Umbilical cord (tissue), 2 donors: ENCODE measurements around the gene KIAA1671. TPM values are rescaled to one million over a fixed set of nuclear protein-coding genes. Genes with fewer than 3 reads are reported as not detected.
A peak's percentile ranks its signal among the peaks of the same experiment; 100 is the strongest.
"Not testable (repeated sequence)": the region's sequence is repeated elsewhere in the genome, so short reads cannot be mapped to it uniquely, and the experiment has no call there.

Experiments used
- DNase-seq: peaks from one replicate; pipeline ENCODE4 v3.0.0-alpha.2; 2015; ENCODE audit warnings: low spot score
- total RNA-seq: library from RNA; depleted of rRNA; stranded (reverse); fragments of >200 nt; gene quantifications from one replicate; pipeline ENCODE4 v1.2.3, GENCODE V29; 2014; ENCODE audit warnings: low replicate concordance; ENCODE audit not compliant: insufficient read depth

The KIAA1671 gene
- total RNA-seq, 1 donor from 2014 or later = 10.6 TPM

DNA sequence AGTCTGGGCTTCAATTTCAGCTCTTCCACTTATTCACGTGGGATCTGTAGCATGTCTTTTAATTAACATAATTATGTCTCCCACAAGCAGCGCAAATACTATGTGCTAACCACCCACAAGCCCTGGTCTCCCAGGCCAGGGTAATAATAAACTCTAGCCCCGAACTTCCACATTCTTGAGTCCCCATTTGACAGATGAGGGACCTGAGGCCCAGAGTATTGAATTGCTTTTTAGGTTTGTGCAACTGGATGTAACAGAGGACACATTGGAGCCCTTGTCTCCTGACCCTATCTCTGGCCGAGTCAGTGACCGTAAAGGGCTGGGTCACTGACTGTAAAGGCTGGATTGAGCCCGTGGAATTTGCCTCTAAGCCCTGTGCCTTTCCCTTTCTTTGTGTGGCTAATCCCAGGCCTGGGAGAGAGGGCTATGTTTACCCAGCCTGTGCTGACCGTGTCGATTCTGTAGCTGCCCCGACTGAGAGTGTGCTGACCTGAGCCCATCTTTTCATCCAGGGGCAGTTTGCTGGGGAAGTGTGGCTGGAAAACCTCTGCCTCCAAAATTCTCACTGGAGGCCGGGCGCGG, 270.8 kb downstream of the KIAA1671 start:
- DNase-seq = no peak

DNA sequence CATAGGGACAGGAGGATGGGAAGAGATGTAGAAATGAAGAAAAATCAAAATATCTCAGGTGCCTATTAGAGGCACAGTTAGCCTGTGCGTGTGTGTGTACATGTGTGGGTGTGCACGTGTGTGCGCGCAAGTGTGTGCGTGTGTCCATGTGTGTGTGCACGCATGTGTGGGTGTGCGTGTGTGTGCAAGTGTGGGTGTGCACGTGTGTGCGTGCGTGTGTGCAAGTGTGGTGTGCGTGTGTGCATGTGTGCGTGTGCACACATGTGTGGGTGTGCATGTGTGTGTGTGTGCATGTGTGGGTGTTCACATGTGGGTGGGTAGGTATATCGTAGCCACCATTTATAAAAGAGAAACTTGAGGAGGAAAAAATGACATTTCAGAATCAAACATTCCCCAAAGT, 276.3 kb downstream of the KIAA1671 start:
- DNase-seq = no peak

DNA sequence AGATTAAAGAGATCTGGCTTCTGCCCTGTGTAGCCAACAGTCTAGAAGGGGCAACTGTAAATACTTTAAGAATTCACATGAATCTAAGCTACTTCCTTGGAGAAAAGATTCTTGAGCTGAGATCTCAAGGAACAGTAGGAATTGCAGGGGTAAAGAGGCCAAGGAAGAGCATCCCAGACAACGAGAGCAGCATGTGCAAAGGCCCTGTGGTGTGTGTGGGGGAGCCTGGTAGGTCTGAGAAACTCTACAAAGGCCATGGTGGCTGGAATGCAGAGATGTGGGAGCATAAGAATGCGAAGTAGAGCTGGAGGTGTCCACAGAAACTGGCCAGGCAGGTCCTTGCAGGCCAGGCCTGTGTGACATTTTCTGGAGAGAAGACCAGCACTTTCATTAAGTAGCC, 278.2 kb downstream of the KIAA1671 start:
- DNase-seq = not testable (repeated sequence)

DNA sequence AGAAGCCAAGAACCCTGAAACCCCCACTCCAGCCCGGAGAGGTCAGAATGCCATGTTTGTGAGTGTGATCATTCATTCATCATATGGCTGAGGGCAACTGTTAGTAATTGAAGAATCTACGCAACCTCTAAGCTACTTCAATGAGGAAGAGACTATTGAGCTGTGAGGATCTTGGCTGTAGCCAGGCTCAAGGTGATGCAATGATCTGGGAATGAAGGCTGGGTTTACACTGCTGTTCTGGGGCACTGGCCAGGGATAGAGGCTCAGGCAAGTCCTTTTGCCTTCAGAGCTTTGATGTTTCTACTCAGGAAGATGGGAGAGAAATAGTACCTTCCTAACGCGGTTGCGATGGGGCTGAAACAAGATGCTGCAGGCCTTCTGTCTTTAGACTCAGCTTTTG, 279.8 kb downstream of the KIAA1671 start:
- peak; percentile 58 for DNase-seq

DNA sequence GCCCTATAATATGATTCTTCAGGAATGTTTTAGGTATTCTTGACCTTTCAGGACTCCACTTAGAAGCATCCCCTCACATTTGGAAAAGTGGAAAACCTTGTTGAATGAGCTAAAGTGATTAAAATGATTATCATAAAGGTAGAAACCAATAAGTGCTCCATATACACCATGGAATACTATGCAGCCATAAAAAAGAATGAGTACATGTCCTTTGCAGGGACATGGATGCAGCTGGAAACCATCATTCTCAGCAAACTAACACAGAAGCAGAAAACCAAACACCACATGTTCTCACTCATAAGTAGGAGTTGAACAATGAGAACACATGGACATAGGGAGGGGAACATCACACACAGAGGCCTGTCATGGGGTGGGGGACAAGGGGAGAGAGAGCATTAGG, 281.2 kb downstream of the KIAA1671 start:
- DNase-seq = not testable (repeated sequence)

DNA sequence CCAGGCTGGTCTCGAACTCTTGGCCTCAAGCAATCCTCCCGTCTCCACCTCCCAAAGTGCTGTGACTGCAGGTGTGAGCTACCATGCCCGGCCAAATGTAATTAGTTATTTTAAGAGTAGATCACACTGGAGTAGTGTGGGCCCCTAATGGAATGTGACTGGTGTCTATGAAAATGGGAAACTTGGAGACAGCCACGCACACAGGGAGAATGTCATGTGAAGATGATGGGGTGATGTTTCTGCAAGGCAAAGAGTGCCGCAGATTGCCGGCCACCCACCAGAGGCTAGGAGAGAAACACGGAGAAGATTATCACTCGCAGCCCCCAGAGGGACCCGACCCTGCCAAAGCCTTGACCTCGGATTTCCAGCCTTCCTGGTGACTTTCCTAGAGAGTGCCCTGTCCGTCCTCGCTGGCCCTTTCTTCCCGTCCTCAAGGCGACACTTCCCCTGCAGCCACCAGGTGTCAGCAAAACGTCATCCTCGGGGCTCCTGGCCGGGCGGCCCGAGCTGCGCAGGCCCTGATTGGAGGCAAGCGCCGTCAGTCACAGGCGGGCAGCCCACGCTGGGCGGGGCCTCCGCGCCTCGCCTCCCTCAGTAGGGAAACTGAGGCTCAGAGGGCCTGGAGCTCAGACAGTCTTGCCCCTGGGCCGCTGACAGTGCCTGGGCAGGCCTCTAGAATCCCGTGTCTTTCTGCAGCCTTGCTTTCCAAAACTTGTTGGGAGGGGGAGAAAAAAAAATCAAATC, 283.2 kb downstream of the KIAA1671 start:
- peak; percentile 62 for DNase-seq

DNA sequence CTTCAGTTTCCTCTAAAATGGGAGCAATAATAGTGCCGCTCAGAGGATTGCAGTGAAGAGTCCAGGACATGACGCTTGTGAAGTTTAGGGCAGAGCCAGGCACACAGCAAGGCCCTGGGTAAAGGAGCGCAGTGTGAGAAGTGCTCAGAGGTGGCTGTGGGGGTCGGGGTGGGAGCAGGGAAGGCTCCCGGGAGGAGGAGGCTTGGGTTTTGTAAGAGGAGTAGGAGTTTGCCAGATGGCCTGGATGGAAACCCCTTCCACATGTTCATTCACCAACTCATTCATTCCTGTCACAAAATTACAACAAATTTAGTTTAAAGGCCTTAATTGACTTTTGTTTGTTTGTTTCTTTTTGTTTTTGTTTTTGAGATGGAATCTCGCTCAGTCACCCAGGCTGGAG, 283.9 kb downstream of the KIAA1671 start:
- no peak for DNase-seq

DNA sequence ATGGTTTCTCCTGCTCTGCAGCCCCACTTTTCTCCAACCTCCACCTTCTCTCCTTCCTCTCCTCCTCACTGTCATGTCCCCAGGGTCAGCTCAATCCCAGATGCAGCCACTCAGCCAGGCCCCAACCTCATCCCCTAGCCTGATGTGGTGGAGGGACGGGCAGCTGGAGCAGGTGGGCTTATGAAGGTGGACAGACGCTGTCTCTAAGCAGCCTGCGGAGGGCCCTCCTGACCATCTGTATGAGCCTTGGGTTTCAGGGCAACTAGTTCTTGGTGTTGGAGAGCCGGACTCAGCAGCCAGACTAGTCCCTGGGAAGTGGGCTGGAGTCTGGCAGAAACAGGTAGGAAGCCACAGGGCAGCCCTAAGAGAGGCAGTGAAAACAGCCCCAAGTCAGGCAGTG, 285.0 kb downstream of the KIAA1671 start:
- no peak for DNase-seq

DNA sequence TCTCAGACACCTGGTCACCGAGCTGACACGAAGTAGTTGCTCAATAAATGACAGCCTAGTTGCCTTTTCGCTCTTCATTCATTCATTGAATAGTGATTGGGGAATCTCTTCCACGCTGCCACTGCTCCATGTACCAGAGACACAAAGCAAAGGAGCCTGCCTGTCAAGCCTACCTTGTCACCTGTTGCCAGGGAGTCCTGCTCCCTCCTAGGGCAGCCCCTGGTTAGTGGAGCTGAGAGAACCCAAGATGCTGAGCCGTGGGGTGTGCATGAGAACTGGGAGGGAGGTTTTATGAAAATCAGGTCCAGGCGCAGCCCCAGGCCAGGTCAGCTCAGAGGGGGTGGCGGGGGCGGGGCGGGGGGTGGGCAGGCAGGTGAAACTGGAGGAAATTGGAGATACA, 285.5 kb downstream of the KIAA1671 start:
- not testable (repeated sequence) for DNase-seq

Other genes with a start within 250 kb of the KIAA1671 start
- gene PIWIL3, start 178.0 kb upstream of the KIAA1671 start, total RNA-seq = 0.24 TPM
- 1.2 TPM for gene SGSM1, start 146.5 kb upstream of the KIAA1671 start, total RNA-seq
- not detected for gene LHFPL7, start 6.0 kb upstream of the KIAA1671 start, total RNA-seq
- not detected for gene CRYBB3, start 247.1 kb downstream of the KIAA1671 start, total RNA-seq